Measurements from ENCODE around the gene LMF1.
"Not testable (repeated sequence)": the region's sequence is repeated elsewhere in the genome, so short reads cannot be mapped to it uniquely, and the experiment has no call there.

Gene LMF1

DNA sequence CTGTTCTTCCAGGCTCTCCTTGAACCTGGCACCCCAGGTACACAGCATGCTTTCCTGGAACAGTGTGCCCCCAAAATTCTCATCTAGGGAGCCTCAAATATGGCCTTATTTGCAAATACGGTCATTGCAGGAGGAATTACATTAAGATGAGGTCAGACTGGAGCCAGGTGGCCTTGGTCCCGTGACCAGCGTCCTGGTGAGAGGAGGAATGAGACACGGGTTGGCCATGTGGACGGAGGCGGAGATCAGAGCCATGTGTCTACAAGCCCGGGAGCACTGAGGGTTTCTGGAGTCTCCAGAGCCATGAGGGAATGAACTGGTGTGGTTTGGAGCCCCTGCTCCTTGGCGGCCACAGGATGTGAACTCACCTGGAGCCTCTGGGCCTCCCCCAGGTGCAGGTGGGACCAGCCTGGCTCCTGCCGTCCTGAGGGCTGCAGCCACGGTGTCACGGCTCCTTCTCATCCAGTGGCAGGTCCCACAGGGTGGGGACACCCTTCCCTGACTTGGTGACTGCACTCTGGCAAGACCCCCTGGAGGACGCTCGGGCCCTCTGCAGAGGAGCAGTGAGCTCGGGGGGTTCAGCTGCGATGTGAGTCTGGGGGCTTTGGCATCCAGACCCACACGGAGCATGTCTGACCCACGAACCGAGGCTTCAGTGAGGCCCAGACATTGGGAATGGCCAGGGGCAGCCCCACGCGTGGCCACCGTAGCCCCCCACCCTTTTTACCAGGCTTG lies 148.4 kb downstream of the LMF1 start:
- H3K9me3 ChIP-seq (ENCODE audit: severe bottlenecking) = no peaks in the 10 kb centered on the region
- no peak for ATAC-seq (ENCODE audit: low read depth)
- no peak overlapping the region for H3K27ac ChIP-seq (ENCODE audit: poor library complexity, severe bottlenecking)
- peaks cover 24% of the 10 kb centered on the region for H3K27me3 ChIP-seq (ENCODE audit: insufficient read depth, poor library complexity, severe bottlenecking)
- no peaks in the 10 kb centered on the region for H3K36me3 ChIP-seq (ENCODE audit: low read depth)
- H3K4me3 ChIP-seq (ENCODE audit: severe bottlenecking) = no peak overlapping the region
- TF ChIP-seq, protein P1, sequence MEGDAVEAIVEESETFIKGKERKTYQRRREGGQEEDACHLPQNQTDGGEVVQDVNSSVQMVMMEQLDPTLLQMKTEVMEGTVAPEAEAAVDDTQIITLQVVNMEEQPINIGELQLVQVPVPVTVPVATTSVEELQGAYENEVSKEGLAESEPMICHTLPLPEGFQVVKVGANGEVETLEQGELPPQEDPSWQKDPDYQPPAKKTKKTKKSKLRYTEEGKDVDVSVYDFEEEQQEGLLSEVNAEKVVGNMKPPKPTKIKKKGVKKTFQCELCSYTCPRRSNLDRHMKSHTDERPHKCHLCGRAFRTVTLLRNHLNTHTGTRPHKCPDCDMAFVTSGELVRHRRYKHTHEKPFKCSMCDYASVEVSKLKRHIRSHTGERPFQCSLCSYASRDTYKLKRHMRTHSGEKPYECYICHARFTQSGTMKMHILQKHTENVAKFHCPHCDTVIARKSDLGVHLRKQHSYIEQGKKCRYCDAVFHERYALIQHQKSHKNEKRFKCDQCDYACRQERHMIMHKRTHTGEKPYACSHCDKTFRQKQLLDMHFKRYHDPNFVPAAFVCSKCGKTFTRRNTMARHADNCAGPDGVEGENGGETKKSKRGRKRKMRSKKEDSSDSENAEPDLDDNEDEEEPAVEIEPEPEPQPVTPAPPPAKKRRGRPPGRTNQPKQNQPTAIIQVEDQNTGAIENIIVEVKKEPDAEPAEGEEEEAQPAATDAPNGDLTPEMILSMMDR (IDR thresholded peaks at IDR 0.05; ENCODE audit: poor library complexity, severe bottlenecking) = no peak
- H3K4me1 ChIP-seq (ENCODE audit: insufficient read depth, poor library complexity, severe bottlenecking) = no peaks in the 10 kb centered on the region
- DNase-seq (ENCODE audit: low spot score) = no peak

DNA sequence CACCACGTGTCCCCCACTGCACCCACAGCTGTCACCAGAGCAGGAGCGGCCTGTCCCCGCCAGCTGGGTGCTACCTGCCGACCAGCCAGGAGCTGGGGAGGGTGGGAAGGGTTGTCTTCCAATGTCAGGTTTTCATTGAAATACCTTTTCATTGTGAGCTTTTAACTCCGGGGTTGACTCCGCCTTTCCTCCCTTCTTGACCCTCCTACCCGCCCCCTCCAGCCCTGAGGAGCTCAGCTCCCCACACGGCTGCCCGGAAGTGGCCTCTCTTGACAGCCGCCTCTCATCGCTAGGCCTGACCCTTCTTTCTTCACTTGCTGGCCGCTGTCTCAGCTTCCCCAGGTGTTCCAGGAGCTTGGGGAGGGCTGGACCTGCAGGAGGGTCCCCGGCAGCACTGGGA lies 149.0 kb downstream of the LMF1 start:
- TF ChIP-seq, protein P1 (IDR thresholded peaks at IDR 0.05; ENCODE audit: poor library complexity, severe bottlenecking) = no peak
- Histone ChIP-seq H3K9me3 (ENCODE audit: severe bottlenecking) (no peaks in the 10 kb centered on the region), H3K27ac (ENCODE audit: poor library complexity, severe bottlenecking) (no peak overlapping the region), H3K4me3 (ENCODE audit: severe bottlenecking) (no peak overlapping the region), H3K36me3 (ENCODE audit: low read depth) (no peaks in the 10 kb centered on the region), H3K27me3 (ENCODE audit: insufficient read depth, poor library complexity, severe bottlenecking) (peaks cover 30% of the 10 kb centered on the region), H3K4me1 (ENCODE audit: insufficient read depth, poor library complexity, severe bottlenecking) (no peaks in the 10 kb centered on the region)
- DNase-seq (ENCODE audit: low spot score) (no peak), ATAC-seq (ENCODE audit: low read depth) (no peak)

DNA sequence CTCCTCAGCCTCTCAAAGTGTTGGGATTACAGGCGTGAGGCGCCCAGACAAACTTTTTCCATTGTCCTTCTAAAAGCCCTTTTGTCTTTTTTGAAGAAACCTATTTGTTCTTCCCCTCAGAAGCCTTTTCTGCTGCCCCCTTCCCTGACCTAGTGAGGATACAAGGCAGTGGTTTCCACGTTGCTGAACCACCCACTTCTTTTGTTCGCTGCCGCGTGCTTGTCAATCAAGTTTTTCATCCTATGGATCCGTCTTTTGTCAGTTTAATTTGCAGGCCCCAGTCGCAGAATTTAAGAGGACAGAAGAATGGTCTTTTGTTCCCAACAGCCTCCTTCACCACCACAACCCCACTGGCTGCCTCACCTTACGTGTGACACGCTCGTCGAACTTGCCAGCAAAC lies 150.0 kb downstream of the LMF1 start:
- TF ChIP-seq, protein P1 (IDR thresholded peaks at IDR 0.05; ENCODE audit: poor library complexity, severe bottlenecking) = no peak
- DNase-seq (ENCODE audit: low spot score) (no peak), ATAC-seq (ENCODE audit: low read depth) (no peak)
- Histone ChIP-seq H3K27me3 (ENCODE audit: insufficient read depth, poor library complexity, severe bottlenecking) (peaks cover 26% of the 10 kb centered on the region), H3K4me1 (ENCODE audit: insufficient read depth, poor library complexity, severe bottlenecking) (no peaks in the 10 kb centered on the region), H3K27ac (ENCODE audit: poor library complexity, severe bottlenecking) (no peak overlapping the region), H3K36me3 (ENCODE audit: low read depth) (no peaks in the 10 kb centered on the region), H3K4me3 (ENCODE audit: severe bottlenecking) (no peak overlapping the region), H3K9me3 (ENCODE audit: severe bottlenecking) (no peaks in the 10 kb centered on the region)

DNA sequence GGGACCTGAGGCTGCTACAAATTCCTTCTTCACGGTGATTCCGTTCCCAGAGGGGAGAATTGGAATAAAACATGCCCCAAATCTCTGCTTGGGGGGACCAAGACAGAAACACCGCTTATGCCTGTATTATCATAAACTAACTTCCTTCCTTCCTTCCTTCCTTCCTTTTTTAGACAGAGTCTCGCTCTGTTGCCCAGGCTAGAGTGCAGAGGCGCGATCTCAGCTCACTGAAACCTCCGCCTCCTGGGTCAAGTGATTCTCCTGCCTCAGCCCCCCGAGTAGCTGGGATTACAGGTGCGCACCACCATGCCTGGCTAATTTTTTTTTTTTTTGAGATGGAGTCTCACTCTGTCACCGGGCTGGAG lies 150.8 kb downstream of the LMF1 start:
- not testable (repeated sequence) for H3K27ac ChIP-seq (ENCODE audit: poor library complexity, severe bottlenecking); H3K4me1 ChIP-seq (ENCODE audit: insufficient read depth, poor library complexity, severe bottlenecking); ATAC-seq (ENCODE audit: low read depth); DNase-seq (ENCODE audit: low spot score); H3K36me3 ChIP-seq (ENCODE audit: low read depth); H3K4me3 ChIP-seq (ENCODE audit: severe bottlenecking); H3K9me3 ChIP-seq (ENCODE audit: severe bottlenecking)
- H3K27me3 ChIP-seq (ENCODE audit: insufficient read depth, poor library complexity, severe bottlenecking) = peaks cover 18% of the 10 kb centered on the region

DNA sequence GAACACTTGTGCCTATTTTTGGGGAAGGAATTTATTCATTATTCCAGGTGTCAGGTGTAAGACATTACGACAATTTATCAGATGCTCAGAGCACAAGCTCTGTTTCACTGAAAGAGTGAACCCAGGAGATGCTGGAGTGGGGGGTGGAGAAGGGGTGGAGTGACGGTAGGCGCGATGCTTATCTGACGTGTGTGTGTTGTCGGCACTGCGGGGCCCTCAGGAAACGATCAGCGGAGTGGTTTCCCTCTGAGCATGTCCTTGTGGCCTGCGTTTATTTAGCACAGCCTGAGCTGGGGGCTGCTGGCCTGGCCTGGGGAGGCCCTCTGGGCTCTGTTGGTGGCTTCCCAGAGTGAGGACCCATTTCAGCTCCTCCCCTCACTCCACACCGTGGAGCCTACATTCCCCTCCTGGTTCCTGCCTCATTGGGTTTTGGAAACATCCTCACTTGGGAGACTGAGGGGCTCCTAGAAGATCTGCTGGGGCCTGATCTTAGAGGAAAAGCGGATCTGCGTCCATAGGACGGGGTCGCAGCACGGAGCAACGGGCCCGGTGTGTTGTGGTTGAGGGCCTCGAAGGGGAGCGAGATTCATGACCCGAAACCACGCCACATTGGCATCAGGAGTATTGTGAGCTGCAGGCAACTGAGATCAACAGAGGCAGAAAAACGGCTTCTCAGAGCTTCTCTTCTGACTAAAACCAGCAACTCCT lies 151.3 kb downstream of the LMF1 start:
- H3K9me3 ChIP-seq (ENCODE audit: severe bottlenecking) = no peaks in the 10 kb centered on the region
- no peaks in the 10 kb centered on the region for H3K36me3 ChIP-seq (ENCODE audit: low read depth)
- no peak overlapping the region for H3K27ac ChIP-seq (ENCODE audit: poor library complexity, severe bottlenecking)
- H3K4me1 ChIP-seq (ENCODE audit: insufficient read depth, poor library complexity, severe bottlenecking) = no peaks in the 10 kb centered on the region
- DNase-seq (ENCODE audit: low spot score) (no peak), ATAC-seq (ENCODE audit: low read depth) (no peak)
- TF ChIP-seq, protein P1 (IDR thresholded peaks at IDR 0.05; ENCODE audit: poor library complexity, severe bottlenecking) = no peak
- H3K4me3 ChIP-seq (ENCODE audit: severe bottlenecking) = no peak overlapping the region
- peaks cover 14% of the 10 kb centered on the region for H3K27me3 ChIP-seq (ENCODE audit: insufficient read depth, poor library complexity, severe bottlenecking)

Measured in RWPE2 (cell line).